HG03095 (cell line): Measurements from ENCODE around the gene IGFBP1.
"Not testable (repeated sequence)": the region's sequence is repeated elsewhere in the genome, so short reads cannot be mapped to it uniquely, and the experiment has no call there.

Experiments used
- ATAC-seq: cut with Tn5 transposase; IDR thresholded peaks from one replicate; pipeline ENCODE4 v1.9.1; 2021; ENCODE audit warnings: moderate library complexity; ENCODE audit not compliant: unreplicated experiment

Gene IGFBP1

DNA sequence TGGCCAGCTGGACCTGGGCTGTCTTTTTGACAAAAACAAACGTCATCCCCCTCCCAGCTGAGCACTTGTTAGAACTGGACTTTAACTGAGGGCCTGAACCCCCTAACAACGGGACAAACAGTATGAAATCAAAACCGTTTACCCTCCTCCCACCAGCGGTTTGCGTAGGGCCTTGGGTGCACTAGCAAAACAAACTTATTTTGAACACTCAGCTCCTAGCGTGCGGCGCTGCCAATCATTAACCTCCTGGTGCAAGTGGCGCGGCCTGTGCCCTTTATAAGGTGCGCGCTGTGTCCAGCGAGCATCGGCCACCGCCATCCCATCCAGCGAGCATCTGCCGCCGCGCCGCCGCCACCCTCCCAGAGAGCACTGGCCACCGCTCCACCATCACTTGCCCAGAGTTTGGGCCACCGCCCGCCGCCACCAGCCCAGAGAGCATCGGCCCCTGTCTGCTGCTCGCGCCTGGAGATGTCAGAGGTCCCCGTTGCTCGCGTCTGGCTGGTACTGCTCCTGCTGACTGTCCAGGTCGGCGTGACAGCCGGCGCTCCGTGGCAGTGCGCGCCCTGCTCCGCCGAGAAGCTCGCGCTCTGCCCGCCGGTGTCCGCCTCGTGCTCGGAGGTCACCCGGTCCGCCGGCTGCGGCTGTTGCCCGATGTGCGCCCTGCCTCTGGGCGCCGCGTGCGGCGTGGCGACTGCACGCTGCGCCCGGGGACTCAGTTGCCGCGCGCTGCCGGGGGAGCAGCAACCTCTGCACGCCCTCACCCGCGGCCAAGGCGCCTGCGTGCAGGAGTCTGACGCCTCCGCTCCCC lies at the start of gene IGFBP1:
TSS of gene IGFBP1 (plus strand) at position 304 of the 808 bp plus-strand sequence. CDS start at position 469, 165 bp downstream.
- ATAC-seq: no peak

DNA sequence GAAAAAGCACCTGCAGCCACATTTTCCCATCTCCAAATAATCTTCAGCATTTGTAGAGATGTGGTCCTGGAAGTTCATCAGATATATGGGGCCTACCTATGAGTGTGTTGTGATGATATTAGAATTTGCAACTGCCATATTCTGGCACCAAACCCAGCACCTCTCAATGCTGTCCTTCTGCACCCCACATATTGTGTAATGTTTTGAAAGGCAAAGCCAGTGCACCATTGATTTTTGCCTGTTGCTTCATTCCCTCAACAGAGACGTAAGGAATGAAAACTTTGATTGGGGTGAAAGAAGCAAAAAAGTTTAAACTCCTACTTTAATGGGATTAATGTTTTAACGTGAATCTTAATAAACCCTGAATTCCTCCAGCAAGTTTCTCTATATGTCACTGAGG lies 49.4 kb upstream of the IGFBP1 start:
- ATAC-seq: not testable (repeated sequence)

DNA sequence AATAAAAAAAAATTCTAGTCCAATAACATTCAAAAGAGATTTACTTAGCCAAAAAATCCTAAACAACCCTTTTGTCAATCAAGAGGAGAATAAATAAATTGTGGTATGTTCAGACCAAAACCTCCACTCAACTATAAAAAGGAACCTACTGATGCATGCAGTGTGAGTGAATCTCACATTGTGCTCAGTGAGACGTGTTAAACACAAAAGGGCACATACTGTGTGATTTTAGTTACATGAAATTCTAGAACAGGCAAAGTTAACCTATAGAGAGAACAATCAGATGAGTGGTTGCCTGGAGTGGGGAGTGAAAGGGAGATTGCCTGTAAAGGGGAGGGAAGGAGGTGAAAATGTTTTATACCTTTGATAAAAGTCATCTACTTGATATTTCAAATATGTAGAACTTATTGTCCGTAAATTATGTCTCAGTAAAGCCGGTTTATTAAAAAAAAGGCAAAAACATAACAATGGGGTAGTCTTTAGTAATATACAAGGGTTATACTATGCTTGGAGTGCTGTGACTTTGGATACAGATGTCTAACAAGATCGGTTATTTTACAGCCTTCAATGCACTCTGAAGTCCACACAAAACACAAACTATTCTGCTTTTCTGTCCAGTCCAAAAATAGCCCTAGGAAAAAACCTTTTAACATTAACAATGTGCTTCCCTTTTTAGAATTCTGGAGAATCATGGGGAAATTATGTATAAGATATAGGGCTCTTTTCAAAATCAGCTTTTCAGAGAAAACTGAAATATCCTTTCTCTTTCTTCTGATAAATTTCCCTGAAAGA lies 46.2 kb upstream of the IGFBP1 start:
- not testable (repeated sequence) for ATAC-seq

DNA sequence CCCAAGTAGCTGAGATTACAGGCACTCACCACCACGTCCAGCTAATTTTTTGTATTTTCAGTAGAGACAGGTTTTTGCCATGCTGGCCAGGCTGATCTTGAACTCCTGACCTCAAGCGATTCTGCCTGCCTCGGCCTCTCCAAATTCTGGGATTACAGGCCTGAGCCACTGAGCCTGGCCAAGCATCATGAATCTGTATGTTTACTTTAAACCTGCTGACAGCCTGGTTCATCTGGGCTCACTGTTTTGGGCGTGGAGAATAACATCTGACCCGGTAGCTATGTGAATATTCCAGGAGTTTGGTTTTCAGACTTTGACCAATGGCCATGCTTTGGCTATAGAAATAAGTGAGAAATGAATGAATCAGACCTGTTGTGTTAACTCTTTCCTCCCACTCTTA lies 41.8 kb upstream of the IGFBP1 start:
- ATAC-seq: not testable (repeated sequence)

DNA sequence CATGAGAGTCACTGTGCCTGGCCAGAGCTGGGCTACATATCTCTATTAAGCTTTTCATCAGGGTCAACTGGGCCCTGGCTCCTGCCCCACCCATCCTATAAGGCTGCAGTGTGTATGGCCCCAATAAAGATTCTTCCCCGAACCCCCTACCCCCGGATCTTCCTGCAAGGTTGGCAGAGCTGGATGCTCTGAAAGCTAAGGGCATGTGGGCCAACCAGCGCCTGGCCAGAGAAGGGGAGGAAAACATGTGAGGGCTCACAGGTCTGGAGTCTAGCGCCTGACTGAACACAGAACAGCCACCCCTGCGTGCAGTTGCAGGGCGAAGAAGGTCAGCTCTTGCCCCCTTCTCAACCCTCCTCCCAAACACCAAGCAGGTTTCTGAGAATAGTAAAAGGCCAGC lies 39.6 kb upstream of the IGFBP1 start:
- not testable (repeated sequence) for ATAC-seq

DNA sequence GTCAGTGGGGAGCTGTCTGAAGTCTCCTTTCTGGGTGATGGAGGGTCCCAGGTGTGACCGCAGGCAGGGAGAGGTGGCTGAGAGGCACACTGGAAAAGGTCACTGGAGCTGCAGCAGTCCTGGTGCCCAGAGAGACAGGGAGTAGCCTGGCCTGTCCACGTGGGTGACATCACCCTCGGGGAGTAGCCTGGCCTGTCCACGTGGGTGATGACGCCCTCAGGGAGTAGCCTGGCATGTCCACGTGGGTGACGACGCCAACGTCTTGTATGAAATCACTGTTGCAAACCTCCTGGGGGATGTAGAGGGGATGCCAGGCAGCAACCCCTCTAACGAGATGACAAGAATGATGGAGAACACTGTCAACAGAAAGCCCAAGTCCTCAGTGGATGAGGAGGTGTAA lies 35.3 kb upstream of the IGFBP1 start:
- not testable (repeated sequence) for ATAC-seq

DNA sequence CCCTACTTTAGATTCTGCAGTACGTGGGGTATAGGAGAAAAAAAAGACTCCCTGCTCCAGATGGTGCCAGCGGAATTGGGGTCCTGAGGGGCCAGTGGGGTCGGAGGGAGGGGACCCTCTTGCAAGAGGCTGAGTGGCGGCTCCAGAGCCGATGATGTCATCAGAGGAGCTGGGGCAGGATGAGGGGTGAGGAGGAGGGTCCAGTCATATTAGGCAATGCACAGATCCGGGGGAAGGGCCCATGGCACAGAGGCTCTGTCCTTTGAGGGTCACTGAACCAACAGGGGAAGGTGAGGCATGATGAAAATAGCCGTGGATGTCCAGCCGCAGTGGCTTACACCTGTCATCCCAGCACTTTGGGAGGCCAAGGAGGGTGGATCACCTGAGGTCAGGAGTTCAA lies 34.8 kb upstream of the IGFBP1 start:
- not testable (repeated sequence) for ATAC-seq

DNA sequence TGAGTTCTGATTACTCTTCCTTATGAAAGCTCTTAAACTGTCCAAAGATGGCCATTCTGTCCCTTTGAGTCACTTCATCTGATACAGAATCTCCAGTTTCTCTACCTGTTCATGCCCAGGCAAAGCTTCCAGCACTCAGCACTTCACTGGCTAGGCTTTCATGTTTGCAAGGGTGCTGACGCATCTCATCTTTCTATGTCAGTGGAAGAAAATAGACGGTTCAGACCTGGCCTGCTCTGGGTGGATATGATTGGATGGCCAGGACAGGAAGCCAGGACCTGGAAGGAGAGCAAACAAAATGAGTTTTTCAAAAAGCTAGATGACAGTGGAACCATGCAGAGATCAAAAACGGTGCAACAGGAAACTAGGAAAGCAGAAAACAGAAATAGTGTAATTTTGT lies 32.6 kb upstream of the IGFBP1 start:
- not testable (repeated sequence) for ATAC-seq

DNA sequence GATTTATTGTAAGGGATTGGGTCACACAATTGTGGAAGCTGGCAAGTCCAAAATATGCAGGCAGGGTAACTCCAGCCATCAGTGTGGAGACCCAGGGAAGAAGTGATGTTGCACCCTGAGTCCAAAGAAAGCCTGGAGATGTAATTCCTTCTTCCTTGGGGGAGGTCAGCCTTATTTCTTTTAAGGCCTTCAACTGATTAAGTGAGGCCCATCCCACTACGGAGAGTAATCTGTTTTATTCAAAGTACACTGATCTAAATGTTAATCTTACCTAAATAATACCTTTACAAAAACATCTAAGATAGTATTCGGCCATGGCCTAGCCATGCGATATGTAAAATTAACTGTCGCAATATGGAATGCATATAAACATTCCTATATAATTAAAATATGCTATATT lies 31.4 kb upstream of the IGFBP1 start:
- ATAC-seq: not testable (repeated sequence)

DNA sequence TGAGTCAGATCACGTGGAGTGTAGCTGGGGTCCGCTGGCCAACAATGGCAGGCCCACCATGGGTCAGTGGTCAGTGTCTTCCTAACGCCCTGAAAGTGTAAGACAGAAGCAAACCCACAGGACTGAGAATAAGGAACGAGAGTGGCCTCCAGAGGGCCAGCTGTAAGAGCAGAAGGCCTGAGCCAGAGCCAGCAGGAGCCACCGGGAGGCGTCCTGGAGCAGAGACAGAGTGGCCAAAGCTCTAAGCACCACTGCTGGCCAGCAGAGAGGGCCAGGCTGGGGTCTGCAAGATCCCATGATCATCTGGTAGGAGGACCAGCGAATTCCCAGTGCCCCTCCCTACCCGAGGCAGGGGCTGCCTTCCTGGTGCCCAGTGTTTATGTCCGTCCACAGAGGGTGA lies 24.6 kb upstream of the IGFBP1 start:
- ATAC-seq: no peak

DNA sequence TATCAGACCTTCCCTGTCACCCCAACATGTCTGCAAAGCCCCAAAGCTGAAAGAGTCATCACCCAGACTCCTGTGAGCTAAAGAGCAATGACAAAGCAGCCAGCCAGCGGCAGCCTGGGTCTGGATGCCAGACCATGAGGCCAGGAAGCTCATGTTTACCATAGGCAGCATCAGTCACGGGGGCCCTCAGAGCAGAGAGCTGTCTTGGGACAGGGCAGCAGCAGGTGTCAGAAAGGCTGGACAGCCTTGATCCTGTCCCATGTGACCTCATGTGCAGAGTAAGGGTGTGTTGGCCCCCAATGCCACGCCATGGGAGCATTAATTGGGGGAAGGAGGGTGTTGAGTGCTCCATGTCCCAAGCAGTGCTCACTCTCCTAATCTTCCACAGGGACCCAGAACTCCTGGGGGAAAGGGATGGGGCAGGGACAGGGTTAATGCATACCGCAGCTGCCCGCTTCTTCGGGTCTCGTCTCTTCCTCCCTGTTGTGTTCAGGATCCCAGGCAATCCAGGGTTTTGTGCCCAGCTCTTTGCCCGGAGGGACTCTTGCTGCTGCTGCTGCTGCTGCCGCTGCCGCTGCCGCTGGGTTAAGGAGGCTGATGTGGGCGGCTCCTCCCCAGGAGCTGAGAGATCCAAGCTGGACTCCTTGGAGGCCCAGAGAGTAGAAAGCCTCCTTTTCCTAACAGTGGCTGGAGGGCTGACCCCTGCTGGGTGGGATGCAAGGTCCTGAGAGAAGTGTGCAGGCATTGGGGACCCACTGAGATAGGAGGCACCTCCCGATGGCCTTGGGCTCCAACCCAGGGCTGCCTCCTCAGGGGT lies 22.5 kb upstream of the IGFBP1 start:
- ATAC-seq: no peak

DNA sequence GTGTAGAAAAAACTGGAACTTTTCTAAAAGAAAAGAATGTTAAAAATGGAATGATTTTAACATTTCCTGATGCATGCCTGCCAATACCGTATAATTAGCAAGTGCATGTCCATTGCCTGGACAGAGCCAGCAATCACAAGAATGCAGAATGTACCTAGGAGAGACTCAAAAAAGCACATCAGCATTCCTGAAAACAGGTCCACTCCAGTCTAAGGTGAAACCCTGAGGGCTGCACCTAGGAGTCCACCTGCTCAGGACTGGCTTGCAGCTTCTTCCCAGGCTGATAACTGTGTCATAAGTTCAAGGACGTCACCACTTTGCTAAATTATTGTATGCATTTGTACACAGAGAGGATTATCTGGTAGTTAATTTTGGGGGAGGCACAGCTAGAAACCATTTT lies 20.8 kb upstream of the IGFBP1 start:
- ATAC-seq: no peak

DNA sequence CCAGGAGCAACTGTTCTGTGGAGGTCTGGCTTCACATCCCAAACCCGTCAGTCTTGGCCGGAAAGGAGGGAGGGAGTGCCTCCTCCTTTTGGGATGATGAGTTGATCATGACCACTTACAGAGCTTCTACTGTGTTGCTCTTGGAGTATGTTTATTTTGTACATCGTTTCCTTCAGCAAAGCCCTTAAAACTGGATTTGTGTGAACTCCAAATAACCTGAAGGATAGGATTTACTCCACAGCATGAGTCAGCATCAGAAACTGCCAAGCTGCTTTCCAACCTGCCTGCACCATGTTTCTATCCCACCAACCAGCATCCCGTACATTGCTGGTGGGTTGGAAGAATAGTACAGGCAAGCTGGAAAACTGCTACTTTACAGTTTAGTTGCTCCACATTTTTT lies 18.9 kb upstream of the IGFBP1 start:
- ATAC-seq: no peak

DNA sequence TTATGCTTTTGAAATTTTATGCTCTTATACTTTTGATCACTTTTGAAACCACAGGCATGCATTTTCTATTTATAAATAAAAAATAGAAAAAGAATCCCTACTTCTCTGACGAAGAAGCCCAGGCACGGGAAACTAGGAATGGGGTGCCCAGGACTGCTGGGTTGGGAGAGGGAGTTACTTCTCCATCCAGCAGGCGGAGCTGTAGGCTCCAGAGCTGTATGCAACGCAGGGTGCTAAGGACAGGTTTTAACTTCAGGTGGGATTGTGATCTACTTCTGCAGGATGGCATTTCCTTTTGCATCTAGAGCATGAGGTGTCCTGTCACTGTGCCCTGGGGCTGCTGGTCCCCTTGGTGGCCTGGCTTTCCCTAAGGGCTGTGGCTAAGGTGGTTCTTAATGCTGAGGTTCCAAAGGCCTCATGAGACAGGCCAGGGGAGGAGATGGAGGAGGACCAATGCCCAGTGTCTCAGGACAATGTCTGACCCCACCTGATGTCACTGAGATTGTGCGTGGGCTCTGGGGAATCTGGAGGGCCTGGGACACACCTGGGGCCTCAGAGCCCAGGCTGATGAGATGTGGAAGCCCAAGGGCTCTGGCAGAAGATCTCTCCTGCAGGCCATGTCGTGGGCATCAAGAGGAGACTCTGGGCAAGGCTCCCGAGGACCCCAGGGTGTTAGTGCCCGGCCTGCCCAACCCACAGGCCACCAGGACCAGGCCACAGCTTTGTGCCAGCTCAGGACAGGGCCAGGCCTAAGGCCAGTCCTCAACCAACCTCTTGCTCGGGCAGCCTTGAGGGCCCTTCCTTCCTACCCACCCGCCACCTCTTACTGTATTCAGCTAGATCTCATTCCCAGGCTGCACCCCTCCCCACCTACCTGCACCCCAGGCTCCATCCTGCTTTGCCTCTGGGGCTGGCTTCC lies 15.9 kb upstream of the IGFBP1 start:
- no peak for ATAC-seq

DNA sequence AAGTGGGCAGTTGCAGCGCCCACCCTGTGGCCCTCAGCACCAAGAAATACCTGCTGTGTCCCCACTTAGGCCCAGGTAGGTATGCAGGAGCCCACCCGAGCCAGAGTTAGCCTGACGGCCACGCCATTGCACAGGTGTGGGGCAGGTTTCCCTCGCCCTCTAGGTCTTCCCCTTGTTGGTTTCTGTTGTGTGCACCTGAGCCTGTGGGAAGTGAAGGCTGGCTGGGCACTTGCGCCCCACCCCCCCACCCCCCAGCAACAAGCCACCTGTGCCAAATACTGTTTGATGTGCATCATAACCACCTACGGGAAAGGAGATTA lies 15.3 kb upstream of the IGFBP1 start, which contains the start of gene CCDC201:
TSS of gene CCDC201 (minus strand) at position 48 of the 320 bp plus-strand sequence. CDS start 75 bp downstream, outside the sequence.
- no peak for ATAC-seq

DNA sequence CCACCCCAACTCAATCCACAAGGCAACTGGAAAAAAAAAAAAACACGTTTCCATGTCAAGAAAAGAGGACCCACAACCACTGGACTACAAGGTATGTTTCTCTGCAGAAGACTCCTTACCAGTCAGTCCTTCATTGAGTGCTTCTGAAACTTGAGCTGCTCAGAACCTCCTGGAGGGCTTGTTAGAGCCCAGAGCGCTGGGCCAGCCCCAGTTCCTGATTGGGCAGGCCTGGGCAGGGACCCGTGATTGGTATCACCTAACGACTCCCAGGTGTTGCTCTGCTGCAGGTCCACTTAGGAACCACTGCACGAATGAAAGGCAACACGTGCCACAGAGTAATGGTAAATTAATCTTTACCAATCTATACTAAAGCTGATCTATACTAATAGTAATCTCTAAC lies 14.9 kb upstream of the IGFBP1 start:
- ATAC-seq: no peak

DNA sequence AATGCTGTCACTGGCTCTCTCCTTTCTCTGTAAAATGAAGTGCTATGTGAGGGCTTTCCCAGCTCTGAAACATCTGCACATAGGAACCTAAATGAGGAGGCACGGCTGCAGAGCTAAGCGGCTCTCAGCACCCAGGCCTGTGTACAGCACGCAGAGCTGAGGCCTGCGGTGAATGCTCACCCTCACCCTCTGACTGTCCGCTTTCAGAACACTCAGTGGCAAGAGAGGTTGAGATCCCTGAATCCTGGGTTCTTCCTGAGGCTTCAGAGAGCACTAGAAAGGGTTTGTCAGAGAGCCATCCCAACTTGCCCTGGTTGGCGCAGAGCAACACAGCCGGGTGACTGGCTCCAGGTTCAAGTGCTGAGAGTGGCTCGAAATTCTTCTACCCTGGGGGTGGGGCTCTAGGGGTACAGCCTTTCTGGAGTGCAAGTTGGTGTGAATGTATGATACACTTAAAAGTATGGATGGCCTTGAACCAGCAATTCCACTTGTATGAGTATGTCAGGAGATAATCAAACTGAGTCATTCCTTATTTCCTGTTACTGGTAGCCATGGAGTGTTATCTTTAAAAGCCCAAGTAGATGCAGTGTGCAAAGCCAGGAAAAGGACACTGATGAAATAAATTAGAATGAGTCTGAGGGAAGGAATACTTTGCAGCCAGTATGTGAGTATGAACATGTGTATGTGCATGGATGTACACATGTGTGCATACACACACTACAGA lies 13.7 kb upstream of the IGFBP1 start:
- no peak for ATAC-seq

DNA sequence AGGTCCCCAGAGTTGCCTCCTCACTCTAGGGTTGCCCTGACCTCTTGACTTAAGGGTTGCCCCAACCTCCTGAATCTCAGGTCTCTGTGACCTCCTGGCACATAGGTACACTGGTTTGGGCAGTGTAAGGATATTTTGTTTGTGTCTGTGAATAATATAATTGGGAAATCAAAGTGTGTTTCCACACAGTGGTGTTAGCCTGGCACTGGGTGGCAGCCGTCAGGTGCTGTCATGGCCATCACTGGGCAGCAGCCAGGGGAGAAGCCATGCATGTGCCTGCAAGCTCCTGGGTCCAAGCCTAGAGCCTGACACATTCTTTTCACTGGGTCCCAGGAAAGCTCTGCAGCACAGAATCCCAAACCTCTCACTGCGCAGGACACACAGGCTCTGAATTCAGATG lies 11.8 kb upstream of the IGFBP1 start:
- ATAC-seq: no peak

DNA sequence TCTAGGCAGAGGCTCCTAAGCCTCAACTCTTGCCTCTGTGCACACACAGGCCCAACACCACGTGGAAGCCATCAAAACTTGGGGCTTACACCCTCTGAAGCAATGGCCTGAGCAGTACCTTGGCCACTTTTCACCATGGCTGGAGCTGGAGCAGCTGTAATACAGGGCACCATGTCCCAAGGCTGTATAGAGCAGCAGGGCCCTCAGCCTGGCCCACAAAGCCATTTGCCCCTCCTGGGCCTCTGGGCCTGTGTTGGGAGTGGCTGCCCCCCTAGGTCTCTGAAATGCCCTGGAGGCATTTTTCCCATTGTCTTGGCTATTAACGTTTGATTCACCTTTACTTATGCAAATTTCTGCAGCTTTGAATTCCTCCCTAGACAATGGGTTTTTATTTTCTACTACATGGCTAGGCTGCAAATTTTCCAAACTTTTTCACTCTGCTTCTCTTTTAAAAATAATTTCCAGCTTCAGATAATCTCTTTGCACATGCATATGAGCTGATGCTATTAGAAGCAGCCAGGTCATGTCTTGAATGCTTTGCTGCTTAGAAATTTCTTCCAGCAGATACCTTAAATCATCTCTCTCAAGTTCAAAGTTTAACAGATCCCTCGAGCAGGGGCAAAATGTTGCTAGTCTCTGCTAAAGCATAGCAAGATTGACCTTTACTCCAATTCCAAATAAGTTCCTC lies 9.7 kb upstream of the IGFBP1 start:
- no peak for ATAC-seq
